Endodermal cell (in vitro differentiated cells): Measurements from ENCODE around the gene SP6. TPM values are rescaled to one million over a fixed set of nuclear protein-coding genes. Genes with fewer than 3 reads are reported as not detected.

Experiments used
- DNase-seq: peaks from one replicate; pipeline ENCODE4 v3.0.0-alpha.2; 2017
- H3K27ac ChIP-seq: 2 replicates; pipeline ENCODE4 v1.5.1; 2013; ENCODE audit warnings: mild to moderate bottlenecking, low read depth, low read length, moderate library complexity
- H3K27me3 ChIP-seq: 2 replicates; pipeline ENCODE4 v1.6.1; 2013; ENCODE audit warnings: mild to moderate bottlenecking, low read length, moderate library complexity; ENCODE audit not compliant: insufficient read depth, control insufficient read depth, poor library complexity, severe bottlenecking
- H3K36me3 ChIP-seq: 2 replicates; pipeline ENCODE4 v1.7.0; 2013; ENCODE audit warnings: mild to moderate bottlenecking, low read length, moderate library complexity; ENCODE audit not compliant: control insufficient read depth, insufficient read depth
- H3K4me1 ChIP-seq: one replicate; pipeline ENCODE4 v1.7.0; 2013; ENCODE audit warnings: low read length; ENCODE audit not compliant: control insufficient read depth, insufficient read depth
- H3K4me3 ChIP-seq: 2 replicates; pipeline ENCODE4 v1.5.1; 2013; ENCODE audit warnings: mild to moderate bottlenecking, low read length, moderate library complexity
- H3K9ac ChIP-seq: 2 replicates; pipeline ENCODE4 v1.6.1; 2013; ENCODE audit warnings: mild to moderate bottlenecking, low read length, moderate library complexity; ENCODE audit not compliant: poor library complexity, severe bottlenecking; ENCODE audit errors: extremely low read depth
- H3K9me3 ChIP-seq: 2 replicates; pipeline ENCODE4 v1.6.1; 2013; ENCODE audit warnings: mild to moderate bottlenecking, low read length, moderate library complexity; ENCODE audit not compliant: control insufficient read depth
- H3K27ac Mint-ChIP-seq: 2 replicates; pipeline ENCODE4 v1.8.0; 2020; ENCODE audit warnings: mixed read lengths
- H3K27me3 Mint-ChIP-seq: 2 replicates; pipeline ENCODE4 v1.8.0; 2021; ENCODE audit warnings: mild to moderate bottlenecking, mixed read lengths; ENCODE audit not compliant: insufficient read depth
- H3K36me3 Mint-ChIP-seq: 2 replicates; pipeline ENCODE4 v1.8.0; 2020; ENCODE audit warnings: low read depth, mixed read lengths
- H3K4me1 Mint-ChIP-seq: 2 replicates; pipeline ENCODE4 v1.8.0; 2020; ENCODE audit warnings: mixed read lengths
- H3K4me3 Mint-ChIP-seq: 2 replicates; pipeline ENCODE4 v1.8.0; 2020; ENCODE audit warnings: mild to moderate bottlenecking, moderate library complexity, mixed read lengths
- H3K9me3 Mint-ChIP-seq: 2 replicates; pipeline ENCODE4 v1.8.0; 2020; ENCODE audit warnings: mild to moderate bottlenecking, mixed read lengths
- WGBS, 2 experiments: methylation state at CpG; one replicate each; pipeline versions ENCODE4 v1.1.5 to v1.1.7; 2013; ENCODE audit warnings: missing lambda C conversion rate in 2 of 2, mixed read lengths in 1 of 2; ENCODE audit not compliant: insufficient coverage in 1 of 2, insufficient read length in 1 of 2; 5-methylcytosine and 5-hydroxymethylcytosine counted together
- total RNA-seq, 2 donors: library from RNA; stranded (reverse); fragmentation: NEBNext Ultra II Directional in 1 of 2; extraction: Animal tissue kit (Norgen Biotek cat#: 25700) in 1 of 2; gene quantifications; 2 replicates in 1 of 2; 3 replicates in 1 of 2; pipeline ENCODE4 v1.2.1, GENCODE V29; 2021
- TF ChIP-seq, protein P1 (sequence below): fragments of 200-600 bp; sonication (generic); conservative IDR thresholded peaks from 2 replicates; pipeline ENCODE4 v1.5.0; 2021; ENCODE audit warnings: antibody characterized with exemption, mild to moderate bottlenecking

SP6 gene
- total RNA-seq, 2 donors from 2014 or later, result 3.1 to 3.7 TPM

- Histone ChIP-seq H3K4me1 (peaks cover 13% of the 10 kb centered on the region), H3K27ac (no peak overlapping the region), H3K36me3 (no peaks in the 10 kb centered on the region), H3K27me3 (no peaks in the 10 kb centered on the region), H3K9me3 (no peaks in the 10 kb centered on the region), H3K9ac (no peak overlapping the region), H3K4me3 (peak overlapping the region; percentile 90)
- Mint-ChIP-seq H3K4me1 (peaks cover 61% of the 10 kb centered on the region), H3K4me3 (peak overlapping the region; percentile 93), H3K36me3 (no peaks in the 10 kb centered on the region), H3K27me3 (no peaks in the 10 kb centered on the region), H3K27ac (no peak overlapping the region), H3K9me3 (no peaks in the 10 kb centered on the region)
- peak; percentile 33 for DNase-seq
- 92 to 93% methylated on average over 5 of the region's 5 CpGs for WGBS, 2 experiments
- TF ChIP-seq, protein P1, sequence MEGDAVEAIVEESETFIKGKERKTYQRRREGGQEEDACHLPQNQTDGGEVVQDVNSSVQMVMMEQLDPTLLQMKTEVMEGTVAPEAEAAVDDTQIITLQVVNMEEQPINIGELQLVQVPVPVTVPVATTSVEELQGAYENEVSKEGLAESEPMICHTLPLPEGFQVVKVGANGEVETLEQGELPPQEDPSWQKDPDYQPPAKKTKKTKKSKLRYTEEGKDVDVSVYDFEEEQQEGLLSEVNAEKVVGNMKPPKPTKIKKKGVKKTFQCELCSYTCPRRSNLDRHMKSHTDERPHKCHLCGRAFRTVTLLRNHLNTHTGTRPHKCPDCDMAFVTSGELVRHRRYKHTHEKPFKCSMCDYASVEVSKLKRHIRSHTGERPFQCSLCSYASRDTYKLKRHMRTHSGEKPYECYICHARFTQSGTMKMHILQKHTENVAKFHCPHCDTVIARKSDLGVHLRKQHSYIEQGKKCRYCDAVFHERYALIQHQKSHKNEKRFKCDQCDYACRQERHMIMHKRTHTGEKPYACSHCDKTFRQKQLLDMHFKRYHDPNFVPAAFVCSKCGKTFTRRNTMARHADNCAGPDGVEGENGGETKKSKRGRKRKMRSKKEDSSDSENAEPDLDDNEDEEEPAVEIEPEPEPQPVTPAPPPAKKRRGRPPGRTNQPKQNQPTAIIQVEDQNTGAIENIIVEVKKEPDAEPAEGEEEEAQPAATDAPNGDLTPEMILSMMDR, result no peak
These were observed 46.6 kb upstream of the SP6 start for GRCh38 chr17:47897561-47897960.

DNA sequence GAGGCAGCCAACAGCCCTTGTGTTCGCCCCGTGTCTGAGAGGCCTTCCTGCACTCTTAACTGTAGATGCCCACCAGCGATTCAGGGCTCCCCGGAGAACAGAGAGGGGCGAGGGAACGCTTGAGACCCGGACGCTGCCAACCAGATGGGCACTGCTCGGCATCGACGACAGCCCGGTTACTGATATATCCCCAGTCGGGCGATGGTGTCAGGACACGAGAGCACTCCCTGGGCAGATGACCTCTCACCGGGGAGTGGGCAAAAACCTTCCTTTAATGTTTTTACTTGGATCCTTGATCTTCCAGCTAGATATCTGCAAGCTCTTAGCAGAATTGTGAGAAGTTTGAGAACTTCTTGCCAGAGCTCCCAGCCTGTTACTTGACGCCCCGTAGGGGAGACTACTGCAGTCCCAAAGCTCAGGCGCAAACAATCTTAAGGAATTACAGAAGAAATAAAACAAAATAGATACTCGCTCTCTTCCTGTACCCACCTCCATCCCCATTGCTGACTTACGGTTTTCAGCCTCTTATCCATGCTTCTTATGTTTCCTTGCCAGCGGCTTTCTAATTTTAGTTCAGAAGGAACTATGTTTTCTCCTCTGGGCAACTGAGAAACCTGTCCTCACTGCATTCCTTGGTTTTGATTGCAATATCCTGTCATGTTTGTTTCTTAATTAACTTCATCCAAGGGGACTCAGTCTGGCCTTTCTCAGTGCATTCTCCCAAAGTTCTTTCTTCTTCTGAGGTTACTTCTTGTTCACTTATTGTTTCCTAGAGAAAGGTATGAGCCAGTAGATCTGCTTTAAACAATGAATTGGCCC is 45.9 kb upstream of the SP6 start:
- H3K9ac ChIP-seq, result peak overlapping the region; percentile 68
- DNase-seq, result no peak
- peak overlapping the region; percentile 68 for H3K27ac Mint-ChIP-seq
- H3K27me3 Mint-ChIP-seq, result no peaks in the 10 kb centered on the region
- TF ChIP-seq, protein P1, result no peak
- no peaks in the 10 kb centered on the region for H3K36me3 Mint-ChIP-seq
- 10 to 11% methylated on average over 20 to 22 of the region's 22 CpGs for WGBS, 2 experiments
- H3K4me3 Mint-ChIP-seq, result peak overlapping the region; percentile 93
- peaks cover 13% of the 10 kb centered on the region for H3K4me1 ChIP-seq
- H3K4me3 ChIP-seq, result peak overlapping the region; percentile 90
- H3K4me1 Mint-ChIP-seq, result peaks cover 54% of the 10 kb centered on the region
- no peak overlapping the region for H3K27ac ChIP-seq
- H3K9me3 ChIP-seq, result no peaks in the 10 kb centered on the region
- no peaks in the 10 kb centered on the region for H3K9me3 Mint-ChIP-seq
- H3K27me3 ChIP-seq, result no peaks in the 10 kb centered on the region
- H3K36me3 ChIP-seq, result no peaks in the 10 kb centered on the region

GRCh38 chr17:47895856-47896671 is 45.1 kb upstream of the SP6 start, which contains the start of gene SP2:
SP2 (plus strand) TSS chr17:47896236; CDS start chr17:47896287, 51 bp downstream.
- peak within 1 kb of the TSS; percentile 96 for H3K27ac Mint-ChIP-seq
- TF ChIP-seq, protein P1, result peak; percentile 43
- peak within 1 kb of the TSS; percentile 68 for H3K9ac ChIP-seq
- H3K4me3 Mint-ChIP-seq, result peak within 1 kb of the TSS; percentile 93
- H3K4me1 Mint-ChIP-seq, result peaks cover 49% of the 10 kb centered on the region
- no peaks in the 10 kb centered on the region for H3K9me3 ChIP-seq
- no peaks in the 10 kb centered on the region for H3K36me3 ChIP-seq
- peak within 1 kb of the TSS; percentile 90 for H3K4me3 ChIP-seq
- no peaks in the 10 kb centered on the region for H3K27me3 ChIP-seq
- 0% methylated on average over 25 to 69 of the region's 70 CpGs for WGBS, 2 experiments
- peak within 1 kb of the TSS; percentile 87 for H3K27ac ChIP-seq
- H3K9me3 Mint-ChIP-seq, result no peaks in the 10 kb centered on the region
- no peaks in the 10 kb centered on the region for H3K27me3 Mint-ChIP-seq
- no peaks in the 10 kb centered on the region for H3K36me3 Mint-ChIP-seq
- peak; percentile 100 for DNase-seq
- peaks cover 10% of the 10 kb centered on the region for H3K4me1 ChIP-seq
